H1 (cell line): Measurements from ENCODE around the gene TMEM164. TPM values are rescaled to one million over a fixed set of nuclear protein-coding genes. Genes with fewer than 3 reads are reported as not detected.

Experiments
- CTCF ChIA-PET: fragments of 300-600 bp; sonication (Branson Sonifier 250); formaldehyde crosslinking; loops from one replicate; lab custom pipeline; 2021; ENCODE audit not compliant: partially characterized antibody; lab: Charles Lee
- POLR2A ChIA-PET: fragments of 300-600 bp; sonication (Branson Sonifier 250); formaldehyde crosslinking; loops from one replicate; lab custom pipeline; 2021; ENCODE audit warnings: inconsistent platforms; ENCODE audit not compliant: partially characterized antibody; lab: Charles Lee
- DNase-seq, 2 experiments: peaks; one replicate each; pipeline versions ENCODE4 v3.0.0 to v3.0.0-alpha.2; 2010 to 2022; ENCODE audit warnings: low spot score in 2 of 2, low read depth in 1 of 2, mixed read lengths in 1 of 2
- FAIRE-seq: peaks from 2 replicates; lab custom pipeline; 2011; peaks lifted over from hg19 to GRCh38; lab: Jason Lieb, UNC
- H2AFZ ChIP-seq: 2 replicates; pipeline ENCODE4 v1.8.1; 2012; ENCODE audit warnings: low read length, inconsistent platforms
- H2AK5ac ChIP-seq: 2 replicates; pipeline ENCODE4 v1.6.1; 2013; ENCODE audit warnings: low read depth, low read length
- H2BK120ac ChIP-seq: replicated peaks from 2 replicates; pipeline ENCODE3; 2013; ENCODE audit warnings: low read depth, low read length, inconsistent platforms
- H2BK12ac ChIP-seq: 2 replicates; pipeline ENCODE4 v1.6.1; 2013; ENCODE audit warnings: low read depth, low read length
- H2BK15ac ChIP-seq: 2 replicates; pipeline ENCODE4 v1.6.1; 2013; ENCODE audit warnings: low read length
- H2BK20ac ChIP-seq: 2 replicates; pipeline ENCODE4 v1.6.1; 2013; ENCODE audit warnings: low read length
- H2BK5ac ChIP-seq: 2 replicates; pipeline ENCODE4 v1.6.1; 2013; ENCODE audit warnings: low read depth, low read length
- H3K14ac ChIP-seq: 2 replicates; pipeline ENCODE4 v1.6.1; 2013; ENCODE audit warnings: inconsistent platforms; ENCODE audit not compliant: insufficient read length
- H3K18ac ChIP-seq: 2 replicates; pipeline ENCODE4 v1.6.1; 2013; ENCODE audit warnings: low read length; ENCODE audit errors: extremely low read depth
- H3K23ac ChIP-seq: 2 replicates; pipeline ENCODE4 v1.6.1; 2013; ENCODE audit warnings: inconsistent platforms; ENCODE audit not compliant: insufficient read length
- H3K23me2 ChIP-seq: 2 replicates; pipeline ENCODE4 v1.6.1; 2013; ENCODE audit warnings: low read depth, low read length
- H3K27ac ChIP-seq: 2 replicates; pipeline ENCODE4 v1.6.1; 2011; ENCODE audit warnings: low read depth, low read length, inconsistent platforms
- H3K27me3 ChIP-seq, 4 experiments: replicated peaks in 1 of 4; 1 replicate in 1 of 4; 2 replicates in 3 of 4; pipeline versions ENCODE4 v1.6.1 to v1.8.1; 2011 to 2013; ENCODE audit warnings: low read length in 3 of 4, mild to moderate bottlenecking in 3 of 4, inconsistent platforms in 2 of 4, mixed read lengths in 2 of 4, moderate library complexity in 1 of 4; ENCODE audit not compliant: control insufficient read depth in 3 of 4, insufficient read depth in 3 of 4; ENCODE audit errors: extremely low read depth in 1 of 4
- H3K36me3 ChIP-seq, 4 experiments: 2 replicates each; pipeline versions ENCODE4 v1.6.1 to v1.8.1; 2011 to 2013; ENCODE audit warnings: mild to moderate bottlenecking in 4 of 4, low read length in 3 of 4, moderate library complexity in 2 of 4, control low read depth in 1 of 4, inconsistent platforms in 1 of 4; ENCODE audit not compliant: insufficient read depth in 4 of 4, control insufficient read depth in 2 of 4
- H3K4ac ChIP-seq: replicated peaks from 2 replicates; pipeline ENCODE3; 2013; ENCODE audit warnings: low read length, low read depth, mixed read lengths, inconsistent platforms; ENCODE audit not compliant: insufficient read length
- H3K4me1 ChIP-seq, 4 experiments: replicated peaks in 1 of 4; 1 replicate in 1 of 4; 2 replicates in 3 of 4; pipeline versions ENCODE4 v1.6.1 to v1.8.1; 2011 to 2013; ENCODE audit warnings: low read length in 3 of 4, inconsistent platforms in 2 of 4, mixed read lengths in 1 of 4; ENCODE audit not compliant: insufficient read depth in 4 of 4, control insufficient read depth in 3 of 4
- H3K4me2 ChIP-seq, 2 experiments: 2 replicates each; pipeline versions ENCODE4 v1.6.1 to v1.8.1; 2011 to 2013; ENCODE audit warnings: low read depth in 2 of 2, low read length in 2 of 2, control low read depth in 1 of 2, inconsistent platforms in 1 of 2, mild to moderate bottlenecking in 1 of 2; ENCODE audit not compliant: insufficient read depth in 1 of 2
- H3K4me3 ChIP-seq, 4 experiments: fragments of 200-600, 300-600 bp in 1 of 4; sonication (generic), shearing (Covaris generic), sonication (Bioruptor Twin) in 1 of 4; 2 replicates each; pipeline versions ENCODE4 v1.5.1 to v1.8.1; 2011 to 2016; ENCODE audit warnings: low read length in 4 of 4, low read depth in 3 of 4, control low read depth in 2 of 4, inconsistent platforms in 2 of 4, mild to moderate bottlenecking in 2 of 4, mixed read lengths in 1 of 4, moderate library complexity in 1 of 4; ENCODE audit not compliant: insufficient read depth in 2 of 4; ENCODE audit errors: extremely low read depth in 1 of 4
- H3K56ac ChIP-seq: replicated peaks from 2 replicates; pipeline ENCODE3; 2013; ENCODE audit warnings: low read depth, mild to moderate bottlenecking, mixed read lengths, low read length, inconsistent platforms; ENCODE audit not compliant: insufficient read length
- H3K79me1 ChIP-seq: 2 replicates; pipeline ENCODE4 v1.6.1; 2013; ENCODE audit warnings: low read depth, low read length, control low read depth
- H3K79me2 ChIP-seq, 2 experiments: 2 replicates each; pipeline versions ENCODE4 v1.6.1 to v1.8.1; 2012 to 2013; ENCODE audit warnings: low read length in 2 of 2, mild to moderate bottlenecking in 2 of 2, inconsistent platforms in 1 of 2; ENCODE audit not compliant: insufficient read depth in 2 of 2, control insufficient read depth in 1 of 2
- H3K9ac ChIP-seq, 4 experiments: replicated peaks in 1 of 4; 1 replicate in 1 of 4; 2 replicates in 3 of 4; pipeline versions ENCODE4 v1.6.1 to v1.8.1; 2011 to 2013; ENCODE audit warnings: low read depth in 3 of 4, low read length in 3 of 4, control low read depth in 2 of 4, mild to moderate bottlenecking in 2 of 4, moderate library complexity in 2 of 4, inconsistent platforms in 1 of 4; ENCODE audit errors: extremely low read depth in 1 of 4
- H3K9me3 ChIP-seq, 2 experiments: 2 replicates each; pipeline versions ENCODE4 v1.6.1 to v1.8.1; 2012 to 2013; ENCODE audit warnings: mild to moderate bottlenecking in 2 of 2, moderate library complexity in 2 of 2, control low read depth in 1 of 2, inconsistent platforms in 1 of 2, low read depth in 1 of 2, low read length in 1 of 2, mixed read lengths in 1 of 2; ENCODE audit not compliant: insufficient read depth in 2 of 2
- H4K20me1 ChIP-seq, 2 experiments: replicated peaks in 1 of 2; 2 replicates each; pipeline versions ENCODE3 to v1.8.1; 2011 to 2013; ENCODE audit warnings: inconsistent platforms in 2 of 2, low read length in 2 of 2, mild to moderate bottlenecking in 1 of 2; ENCODE audit not compliant: insufficient read depth in 2 of 2, control insufficient read depth in 1 of 2
- H4K5ac ChIP-seq: 2 replicates; pipeline ENCODE4 v1.6.1; 2013; ENCODE audit warnings: low read length, low read depth, mixed read lengths, inconsistent platforms; ENCODE audit not compliant: insufficient read length
- H4K8ac ChIP-seq: 2 replicates; pipeline ENCODE4 v1.8.0; 2013; ENCODE audit warnings: mild to moderate bottlenecking, moderate library complexity, low read length, inconsistent platforms; ENCODE audit not compliant: insufficient read depth; ENCODE audit errors: extremely low read depth
- H4K91ac ChIP-seq: replicated peaks from 2 replicates; pipeline ENCODE3; 2013; ENCODE audit warnings: low read length, mixed read lengths, inconsistent platforms; ENCODE audit not compliant: insufficient read length
- CREB1 ChIP-seq: IDR thresholded peaks from 2 replicates; pipeline ENCODE4 v1.6.1; 2012; ENCODE audit warnings: inconsistent platforms
- CTBP2 ChIP-seq: IDR thresholded peaks from 2 replicates; pipeline ENCODE4 v1.7.0; 2011; ENCODE audit warnings: borderline replicate concordance, mild to moderate bottlenecking, moderate library complexity, mixed read lengths, low read length; ENCODE audit not compliant: insufficient read depth, insufficient read length
- EGR1 ChIP-seq: IDR thresholded peaks from 2 replicates; pipeline ENCODE4 v1.6.1; 2011; ENCODE audit warnings: low read depth, low read length, borderline replicate concordance
- KDM1A ChIP-seq: fragments of 200-600, 300-600 bp; sonication (generic); IDR thresholded peaks from 2 replicates; pipeline ENCODE4 v1.7.1; 2016; ENCODE audit warnings: mild to moderate bottlenecking, low read length, borderline replicate concordance
- MAX ChIP-seq: IDR thresholded peaks from 2 replicates; pipeline ENCODE4 v1.6.1; 2012; ENCODE audit warnings: inconsistent platforms
- NRF1 ChIP-seq: IDR thresholded peaks from 2 replicates; pipeline ENCODE4 v1.6.1; 2011; ENCODE audit warnings: mild to moderate bottlenecking, low read depth, low read length, improper control_type of control experiment
- PHF8 ChIP-seq: fragments of 200-600 bp; sonication (generic); conservative IDR thresholded peaks from 2 replicates; pipeline ENCODE4 v1.7.1; 2012; ENCODE audit warnings: low read depth, mild to moderate bottlenecking, inconsistent platforms, low read length, moderate library complexity
- RBBP5 ChIP-seq: IDR thresholded peaks from 2 replicates; pipeline ENCODE4 v1.7.1; 2012; ENCODE audit warnings: low read depth, mild to moderate bottlenecking, inconsistent platforms, low read length, moderate library complexity, borderline replicate concordance
- SIRT6 ChIP-seq: IDR thresholded peaks from one replicate; pipeline ENCODE4 v1.7.1; 2012; ENCODE audit warnings: low read length, inconsistent platforms
- SIX5 ChIP-seq: IDR thresholded peaks from 2 replicates; pipeline ENCODE4 v1.6.1; 2011; ENCODE audit warnings: mild to moderate bottlenecking, low read depth, low read length
- SP4 ChIP-seq: IDR thresholded peaks from 2 replicates; pipeline ENCODE4 v1.6.1; 2012; ENCODE audit warnings: low read length, inconsistent platforms
- TCF12 ChIP-seq: IDR thresholded peaks from 2 replicates; pipeline ENCODE4 v1.6.1; 2011; ENCODE audit warnings: low read depth, mild to moderate bottlenecking, low read length
- USF2 ChIP-seq: IDR thresholded peaks from 2 replicates; pipeline ENCODE4 v1.6.1; 2011; ENCODE audit warnings: low read length, improper control_type of control experiment
- WGBS, 2 experiments: shearing (Covaris generic) in 1 of 2; methylation state at CpG; one replicate each; pipeline versions ENCODE4 v1.1.6 to v1.1.7; 2013 to 2015; ENCODE audit warnings: low lambda C conversion rate in 2 of 2, mixed read lengths in 2 of 2, inconsistent platforms in 1 of 2, low coverage in 1 of 2, missing lambda C conversion rate in 1 of 2; ENCODE audit not compliant: insufficient replicate concordance in 2 of 2, insufficient coverage in 1 of 2, insufficient read length in 1 of 2; ENCODE audit errors: extremely low coverage in 1 of 2, missing lambda C conversion rate in 1 of 2; 5-methylcytosine and 5-hydroxymethylcytosine counted together
- polyA plus RNA-seq, 7 experiments: library from polyadenylated mRNA; depleted of rRNA in 3 of 7; stranded (reverse) in 5 of 7; unstranded in 2 of 7; fragments of >200 nt in 5 of 7; fragments of 200-250 nt in 2 of 7; gene quantifications; 1 replicate in 5 of 7; 2 replicates in 1 of 7; 4 replicates in 1 of 7; pipeline versions ENCODE4 v1.2.1 to v1.2.3, GENCODE V29; 2011 to 2013; ENCODE audit warnings: missing spikeins in 2 of 7, mixed read lengths in 2 of 7
- total RNA-seq: library from RNA; stranded (reverse); fragmentation: NEBNext Ultra II Directional; extraction: Animal tissue kit (Norgen Biotek cat#: 25700); gene quantifications from 2 replicates; pipeline ENCODE4 v1.2.1, GENCODE V29; 2021

The TMEM164 gene
- total and polyA plus RNA-seq, 2 of the 8 experiments (the other 6 are each of a cell fraction or from before 2014, with no cell fraction given) = 7.3 to 14.8 TPM

- peaks cover 0 to 10% of the 10 kb centered on the region in 2 experiments; a peak in 2 of 4 replicates for H3K79me2 ChIP-seq
- no peaks in the 10 kb centered on the region for H3K79me1 ChIP-seq
- no peak overlapping the region for H3K4me2 ChIP-seq
- no peak overlapping the region for H2AK5ac ChIP-seq
- H4K8ac ChIP-seq = no peak overlapping the region
- no peak for DNase-seq
- no peak overlapping the region for H2AFZ ChIP-seq
- WGBS, 2 experiments = 85% methylated on average over 2 of the region's 2 CpGs; no CpG with 5 or more reads in 1 of the 2 experiments
- H3K9ac ChIP-seq = no peak overlapping the region
- H3K23me2 ChIP-seq = no peaks in the 10 kb centered on the region
- H2BK5ac ChIP-seq = no peak overlapping the region
- H3K4me3 ChIP-seq = no peak overlapping the region
- H2BK15ac ChIP-seq = no peak overlapping the region
- no peaks in the 10 kb centered on the region for H3K9me3 ChIP-seq
- H2BK20ac ChIP-seq = no peak overlapping the region
- H3K4ac ChIP-seq = no peak overlapping the region
- no peak overlapping the region for H4K5ac ChIP-seq
- H3K36me3 ChIP-seq = no peaks in the 10 kb centered on the region
- peaks cover 0 to 4% (median 0%) of the 10 kb centered on the region in 4 experiments; a peak in 3 of 7 replicates for H3K4me1 ChIP-seq
- H4K20me1 ChIP-seq = no peaks in the 10 kb centered on the region
- H3K14ac ChIP-seq = no peak overlapping the region
- no peak for FAIRE-seq
- no peaks in the 10 kb centered on the region for H3K27me3 ChIP-seq
- no peak overlapping the region for H2BK120ac ChIP-seq
- ChIA-PET POLR2A (no interaction called here), CTCF (interaction anchor here (0.6 to 1.9 kb wide), 2 partner anchors 16 to 74 kb away, joined by 3 to 8 read pairs; no protein-coding TSS in a partner anchor)
- no peak overlapping the region for H3K27ac ChIP-seq
- no peak overlapping the region for H2BK12ac ChIP-seq
- no peak overlapping the region for H3K23ac ChIP-seq
- no peak overlapping the region for H3K18ac ChIP-seq
- H4K91ac ChIP-seq = no peak overlapping the region
- no peak overlapping the region for H3K56ac ChIP-seq
- no peak for TF ChIP-seq CREB1
- no peak for TF ChIP-seq SIRT6
- no peak for TF ChIP-seq TCF12
- no peak for TF ChIP-seq MAX
- no peak for TF ChIP-seq PHF8
- TF ChIP-seq SIX5 = no peak
- no peak for TF ChIP-seq EGR1
- no peak for TF ChIP-seq SP4
- TF ChIP-seq KDM1A = no peak
- no peak for TF ChIP-seq RBBP5
- no peak for TF ChIP-seq USF2
- no peak for TF ChIP-seq CTBP2
- no peak for TF ChIP-seq NRF1
Observed at GRCh38 chrX:110226931-110227330, 224.0 kb downstream of the TMEM164 start.
